Right forelimb (tissue), 1 donor: ENCODE data around the gene VASH2.
"Not testable (repeated sequence)": the region's sequence is repeated elsewhere in the genome, so short reads cannot be mapped to it uniquely, and the experiment has no call there.

Source experiments
- DNase-seq: peaks from one replicate; pipeline ENCODE4 v3.0.0-alpha.2; 2018

The VASH2 gene

GRCh38 chr1:212982430-212983152 is 32.2 kb downstream of the VASH2 start:
- DNase-seq, result no peak

- no peak for DNase-seq
Measured at GRCh38 chr1:212983482-212983881, 33.1 kb downstream of the VASH2 start.

DNA sequence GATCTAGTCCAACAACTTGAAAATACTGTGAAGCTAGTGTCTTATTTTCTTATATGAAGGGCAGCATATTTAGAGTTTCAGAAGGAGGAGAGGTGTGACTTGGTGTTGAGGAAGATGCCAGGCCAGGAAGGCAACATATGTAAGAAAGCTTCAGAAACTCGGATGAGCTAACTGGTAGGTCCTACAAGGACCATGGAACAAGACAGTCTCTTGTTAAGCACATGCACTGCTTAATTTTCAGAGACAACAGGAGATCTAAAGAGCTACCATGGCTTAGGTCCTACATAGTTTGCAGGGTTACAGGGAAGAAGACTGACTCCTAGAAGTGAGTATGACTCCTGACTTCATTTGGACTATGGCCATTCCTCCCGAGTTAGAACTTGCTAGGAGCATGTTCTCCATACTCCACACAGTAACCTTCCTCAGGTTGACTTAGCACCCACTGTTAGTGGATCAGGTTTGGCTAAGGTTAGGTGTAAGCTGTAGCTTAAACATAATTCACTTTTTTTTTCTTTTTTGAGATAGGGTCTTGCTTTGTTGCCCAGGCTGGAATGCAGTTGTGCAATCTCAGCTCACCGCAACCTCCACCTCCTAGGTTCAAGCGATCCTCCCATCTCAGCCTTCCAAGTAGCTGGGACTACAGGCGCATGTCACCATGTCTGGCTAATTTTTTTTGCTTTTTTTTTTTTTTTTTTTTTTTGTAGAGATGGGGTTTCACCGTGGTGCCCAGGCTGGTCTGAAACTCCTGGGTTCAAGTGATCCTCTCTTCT is 34.4 kb downstream of the VASH2 start:
- DNase-seq, result no peak

DNA sequence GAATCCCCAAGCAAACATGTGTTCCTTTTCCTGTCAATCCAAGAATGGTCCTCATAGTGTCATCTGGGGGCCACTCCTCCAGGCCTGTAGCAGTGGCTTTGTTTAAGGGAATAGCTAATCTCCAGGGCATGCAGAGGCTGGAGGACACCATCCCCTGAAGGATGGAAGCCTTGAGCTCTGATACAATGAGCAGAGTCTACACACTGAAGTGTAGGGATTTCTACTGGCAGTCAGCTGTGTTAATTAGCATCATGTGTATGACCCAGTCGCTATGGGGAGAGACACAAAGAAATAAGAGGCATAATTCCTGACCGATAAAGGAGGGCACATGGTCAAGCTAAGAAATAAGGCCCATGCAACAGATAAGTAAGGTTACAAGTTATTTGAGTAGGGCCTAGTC is 36.2 kb downstream of the VASH2 start:
- DNase-seq, result no peak

- no peak for DNase-seq
Measured at GRCh38 chr1:212987702-212988322, 37.5 kb downstream of the VASH2 start.

DNA sequence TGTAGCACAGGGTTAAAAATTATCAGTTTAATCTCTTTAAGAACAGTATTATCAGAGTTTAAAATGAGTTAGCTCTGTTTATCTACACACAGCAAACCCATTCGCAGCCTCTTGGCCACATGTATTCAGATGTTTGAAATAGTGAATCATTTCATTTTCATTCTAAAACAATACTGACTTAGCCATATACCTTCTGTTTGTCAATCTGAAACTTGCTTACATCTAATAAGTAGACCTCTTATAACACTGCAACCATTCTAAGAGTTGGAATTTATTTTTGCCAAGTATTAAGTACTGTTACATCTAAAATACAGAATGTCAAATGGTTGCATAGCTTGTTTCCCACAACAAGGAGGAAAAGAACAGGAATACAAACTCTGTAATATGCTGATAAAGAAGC is 39.9 kb downstream of the VASH2 start:
- no peak for DNase-seq

DNA sequence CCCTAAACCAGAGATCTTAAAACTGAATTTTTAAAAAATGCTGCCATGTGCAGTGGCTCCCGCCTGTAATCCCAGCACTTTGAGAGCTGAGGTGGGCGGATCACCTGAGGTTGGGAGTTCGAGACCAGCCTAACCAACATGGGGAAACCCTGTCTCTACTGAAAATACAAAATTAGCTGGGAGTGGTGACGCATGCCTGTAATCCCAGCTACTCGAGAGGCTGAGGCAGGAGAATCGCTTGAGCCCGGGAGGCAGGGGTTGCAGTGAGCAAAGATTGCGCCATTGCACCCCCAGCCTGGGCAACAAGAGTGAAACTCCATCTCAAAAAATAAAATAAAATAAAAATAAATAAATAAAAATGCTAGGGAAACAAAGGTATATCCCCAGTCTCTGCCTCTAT is 43.6 kb downstream of the VASH2 start:
- not testable (repeated sequence) for DNase-seq

GRCh38 chr1:212994926-212995325 is 44.6 kb downstream of the VASH2 start:
- DNase-seq, result no peak

DNA sequence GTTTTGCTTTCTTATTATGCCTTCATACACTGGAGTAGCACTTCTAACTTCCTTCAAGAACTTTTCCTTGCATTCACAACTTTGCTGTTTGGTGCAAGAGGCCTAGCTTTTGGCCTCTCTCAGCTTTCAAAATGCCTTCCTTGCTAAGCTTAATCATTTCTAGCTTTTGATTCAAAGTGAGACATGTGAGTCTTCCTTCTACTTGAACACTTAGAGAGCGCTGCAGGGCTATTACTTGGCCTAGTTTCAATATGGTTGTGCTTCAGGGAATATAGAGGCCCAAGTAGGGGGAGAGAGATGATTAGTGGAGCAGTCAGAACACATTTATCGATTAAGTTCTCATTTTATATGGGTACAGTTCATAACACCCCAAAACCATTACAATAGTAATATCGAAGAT is 52.9 kb downstream of the VASH2 start:
- no peak for DNase-seq

- DNase-seq, result no peak
Measured at GRCh38 chr1:213008564-213008963, 58.2 kb downstream of the VASH2 start.

- DNase-seq, result no peak
Measured at GRCh38 chr1:213014642-213015041, 64.3 kb downstream of the VASH2 start.

DNA sequence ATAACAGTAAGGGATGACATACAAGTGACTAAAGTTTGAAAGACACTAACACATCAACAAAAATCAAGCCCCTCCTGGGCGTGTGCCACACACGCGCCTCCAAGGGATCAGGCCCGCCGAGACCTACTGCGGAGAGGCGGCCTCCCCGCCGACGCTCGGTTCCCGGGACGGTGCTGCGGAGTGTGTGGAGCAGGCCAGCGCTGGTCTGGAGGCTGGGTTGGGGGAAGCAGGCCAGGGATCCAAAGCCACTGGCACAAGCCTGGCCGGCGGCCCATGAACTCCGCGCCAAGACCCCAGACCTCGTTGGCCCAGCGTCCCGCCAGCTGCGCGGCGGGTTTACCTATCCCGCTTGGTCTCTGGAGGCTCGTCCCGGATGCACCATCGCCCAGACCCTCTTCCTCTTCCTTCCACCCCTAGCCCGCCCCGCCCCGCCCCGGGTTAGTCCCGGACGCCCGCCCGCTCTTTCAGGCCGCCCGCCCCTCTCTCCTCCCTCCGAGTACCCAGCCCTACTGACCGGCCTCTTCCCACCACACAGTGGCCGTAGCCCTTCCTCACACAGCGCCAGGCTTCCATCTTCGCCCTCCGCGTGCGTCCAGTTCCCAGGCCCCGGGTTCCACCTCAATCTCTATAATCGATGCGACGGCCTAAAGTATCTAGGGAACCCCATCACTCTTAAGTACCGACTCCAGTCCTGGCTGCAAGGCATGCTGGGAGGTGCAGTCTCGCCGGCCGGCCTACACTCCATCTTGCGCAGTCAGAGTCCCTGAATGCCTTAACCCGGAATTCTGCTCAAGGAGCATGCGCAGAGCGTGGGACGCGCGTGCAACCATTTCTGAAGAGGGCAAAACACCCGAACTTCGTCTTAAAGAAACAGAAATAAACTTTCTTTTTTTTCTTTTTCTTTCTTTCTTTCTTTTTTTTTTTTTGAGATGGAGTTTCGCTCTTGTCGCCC is 65.0 kb downstream of the VASH2 start, which contains the start of gene ANGEL2:
TSS of gene ANGEL2 (minus strand) at position 769 of the 952 bp plus-strand sequence. CDS start at position 573, 196 bp downstream.
- DNase-seq, result peak; percentile 95

GRCh38 chr1:213017447-213018273 is 67.3 kb downstream of the VASH2 start:
- no peak for DNase-seq

- no peak for DNase-seq
Measured at GRCh38 chr1:213019450-213019849, 69.1 kb downstream of the VASH2 start.

DNA sequence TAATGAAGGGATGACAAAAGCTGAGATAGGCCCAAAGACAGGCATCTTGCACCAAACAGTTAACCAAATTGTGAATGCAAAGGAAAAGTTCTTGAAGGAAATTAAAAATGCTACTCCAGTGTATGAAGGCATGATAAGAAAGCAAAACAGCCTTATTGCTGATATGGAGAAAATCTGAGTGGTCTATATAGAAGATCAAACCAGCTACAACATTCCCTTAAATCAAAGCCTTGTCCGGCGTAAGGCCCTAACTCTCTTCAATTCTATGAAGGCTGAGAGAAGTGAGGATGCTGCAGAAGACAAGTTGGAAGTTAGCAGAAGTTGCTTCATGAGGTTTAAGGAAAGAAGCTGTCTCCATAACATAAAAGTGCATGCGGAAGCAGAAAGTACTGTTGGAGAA is 69.7 kb downstream of the VASH2 start:
- DNase-seq, result no peak

DNA sequence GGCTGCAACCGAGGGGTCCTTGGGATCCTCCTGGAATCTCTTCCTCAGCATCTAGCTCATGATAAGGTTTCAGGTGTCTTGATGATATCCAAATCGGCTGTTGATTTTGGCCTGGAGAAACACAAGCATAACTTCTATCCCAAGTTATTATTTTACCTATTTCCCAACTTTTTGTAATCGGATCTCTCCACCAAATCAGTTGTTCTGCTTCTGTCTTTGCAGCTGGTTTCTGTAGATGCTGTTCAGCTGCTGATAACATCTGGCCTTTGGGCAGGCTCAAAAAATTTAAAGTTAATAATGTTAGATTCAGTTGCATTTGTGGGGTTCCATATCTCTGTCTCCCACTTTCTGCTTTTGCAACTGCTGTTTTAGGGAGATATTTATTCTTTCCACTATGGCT is 76.7 kb downstream of the VASH2 start:
- DNase-seq, result not testable (repeated sequence)

- no peak for DNase-seq
Measured at GRCh38 chr1:213032651-213033050, 82.3 kb downstream of the VASH2 start.

DNA sequence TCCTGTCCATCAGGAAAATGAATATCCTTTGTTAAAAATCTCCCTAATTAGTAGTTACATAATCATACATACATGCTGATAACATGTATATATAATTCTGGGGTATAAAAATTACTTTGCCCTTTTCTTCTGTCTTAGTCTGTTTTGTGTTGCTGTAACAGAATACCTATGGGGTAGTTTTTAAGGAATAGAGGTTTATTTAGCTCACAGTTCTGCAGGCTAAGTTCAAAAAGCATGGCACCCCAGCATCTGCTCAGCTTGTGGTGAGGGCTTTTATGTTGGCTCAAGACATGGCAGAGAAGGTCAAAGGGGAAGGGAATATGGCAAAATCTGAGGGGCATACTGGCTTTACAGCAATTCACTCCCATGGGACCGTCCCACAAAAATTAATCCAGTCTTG is 84.4 kb downstream of the VASH2 start:
- DNase-seq, result no peak

- DNase-seq, result no peak
Measured at GRCh38 chr1:213035573-213035972, 85.2 kb downstream of the VASH2 start.
